Neural progenitor cell (in vitro differentiated cells): ENCODE measurements around the gene FMC1. TPM values are rescaled to one million over a fixed set of nuclear protein-coding genes. Genes with fewer than 3 reads are reported as not detected.
"Not testable (repeated sequence)": the region's sequence is repeated elsewhere in the genome, so short reads cannot be mapped to it uniquely, and the experiment has no call there.

Experiments used
- DNase-seq: peaks from one replicate; pipeline ENCODE4 v3.0.0-alpha.2; 2016; ENCODE audit warnings: low spot score
- H2AFZ ChIP-seq: fragments of 200-600 bp; sonication (generic); replicated peaks from 2 replicates; pipeline ENCODE4 v1.6.1; 2016; ENCODE audit warnings: antibody characterized with exemption
- H3F3A ChIP-seq: fragments of 200-600 bp; sonication (generic); 2 replicates; pipeline ENCODE4 v1.6.1; 2016; ENCODE audit warnings: antibody characterized with exemption, low read depth
- H3K27ac ChIP-seq: fragments of 200-600 bp; sonication (generic); 2 replicates; pipeline ENCODE4 v1.5.1; 2016; ENCODE audit warnings: mild to moderate bottlenecking
- H3K27me3 ChIP-seq: fragments of 200-600 bp; sonication (generic); 2 replicates; pipeline ENCODE4 v1.6.1; 2016; ENCODE audit warnings: mild to moderate bottlenecking, moderate library complexity
- H3K36me3 ChIP-seq: fragments of 200-600 bp; sonication (generic); 2 replicates; pipeline ENCODE4 v1.5.1; 2016
- H3K4me1 ChIP-seq: fragments of 200-600 bp; sonication (generic); 2 replicates; pipeline ENCODE4 v1.6.1; 2016; ENCODE audit warnings: mixed run types
- H3K4me2 ChIP-seq: fragments of 200-600 bp; sonication (generic); 2 replicates; pipeline ENCODE4 v1.6.1; 2016
- H3K4me3 ChIP-seq: fragments of 200-600 bp; sonication (generic); 2 replicates; pipeline ENCODE4 v1.5.1; 2016
- H3K79me2 ChIP-seq: fragments of 200-600 bp; sonication (generic); 2 replicates; pipeline ENCODE4 v1.6.1; 2016; ENCODE audit warnings: low read depth
- H3K9ac ChIP-seq: fragments of 200-600 bp; sonication (generic); 2 replicates; pipeline ENCODE4 v1.6.1; 2016
- H3K9me3 ChIP-seq: fragments of 200-600 bp; sonication (generic); 2 replicates; pipeline ENCODE4 v1.5.1; 2016; ENCODE audit warnings: low read depth
- H4K20me1 ChIP-seq: fragments of 200-600 bp; sonication (generic); 2 replicates; pipeline ENCODE4 v1.6.1; 2016; ENCODE audit warnings: low read depth
- H3K27ac Mint-ChIP-seq: 3 replicates; pipeline ENCODE4 v1.8.0; 2021; ENCODE audit warnings: mixed read lengths
- H3K27me3 Mint-ChIP-seq: 2 replicates; pipeline ENCODE4 v1.8.0; 2022; ENCODE audit warnings: low read depth, mild to moderate bottlenecking, inconsistent platforms, moderate library complexity, mixed read lengths; ENCODE audit not compliant: insufficient read depth
- H3K36me3 Mint-ChIP-seq: 3 replicates; pipeline ENCODE4 v1.8.0; 2021; ENCODE audit warnings: mixed read lengths
- H3K4me1 Mint-ChIP-seq: 3 replicates; pipeline ENCODE4 v1.8.0; 2021; ENCODE audit warnings: mixed read lengths
- H3K4me3 Mint-ChIP-seq: 3 replicates; pipeline ENCODE4 v1.8.0; 2021; ENCODE audit warnings: mild to moderate bottlenecking, moderate library complexity, mixed read lengths
- H3K9me3 Mint-ChIP-seq: 3 replicates; pipeline ENCODE4 v1.8.0; 2020; ENCODE audit warnings: mixed read lengths
- EZH2 ChIP-seq: fragments of 200-600 bp; sonication (generic); IDR thresholded peaks from 2 replicates; pipeline ENCODE4 v1.6.1; 2017; ENCODE audit warnings: antibody characterized with exemption, mild to moderate bottlenecking, moderate library complexity
- EZH2phosphoT487 ChIP-seq: fragments of 200-600 bp; sonication (generic); IDR thresholded peaks from 2 replicates; pipeline ENCODE4 v1.6.1; 2017; ENCODE audit warnings: antibody characterized with exemption
- total RNA-seq: library from RNA; depleted of rRNA; stranded (reverse); fragments of >200 nt; gene quantifications from 2 replicates; pipeline ENCODE4 v1.2.3, GENCODE V29; 2015; ENCODE audit warnings: low replicate concordance
- TF ChIP-seq, protein P1 (sequence below): fragments of 200-600 bp; sonication (generic); IDR thresholded peaks from 2 replicates; pipeline ENCODE4 v1.5.1; 2017; ENCODE audit warnings: antibody characterized with exemption, mild to moderate bottlenecking

The FMC1 gene
- total RNA-seq, 1 donor from 2014 or later = 8.1 TPM

DNA sequence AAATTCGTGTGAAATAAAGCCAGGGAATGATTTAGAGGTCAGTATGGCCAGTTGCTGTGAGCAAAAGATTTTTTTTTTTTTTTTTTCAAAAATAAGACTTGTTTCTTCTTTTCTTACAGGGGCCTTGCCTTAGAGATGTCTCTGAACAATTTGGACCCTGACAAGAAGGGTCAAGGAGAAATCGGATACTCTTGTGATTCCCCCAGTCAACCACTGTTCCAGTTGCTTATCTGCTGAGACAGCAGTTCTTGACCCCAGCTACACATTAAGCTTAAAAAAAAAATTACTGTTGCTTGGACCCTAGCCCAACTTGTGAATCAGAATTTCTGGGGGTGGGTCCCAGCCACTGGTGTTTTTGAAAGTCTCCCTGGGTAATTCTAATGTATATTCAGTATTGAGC is 12.0 kb upstream of the FMC1 start:
- H3F3A ChIP-seq = no peaks in the 10 kb centered on the region
- TF ChIP-seq EZH2phosphoT487 (no peak), EZH2 (no peak)
- DNase-seq = no peak
- no peaks in the 10 kb centered on the region for H3K36me3 Mint-ChIP-seq
- no peaks in the 10 kb centered on the region for H3K27me3 ChIP-seq
- no peak overlapping the region for H3K27ac Mint-ChIP-seq
- no peaks in the 10 kb centered on the region for H3K4me1 Mint-ChIP-seq
- H3K4me2 ChIP-seq = no peak overlapping the region
- no peaks in the 10 kb centered on the region for H3K9me3 Mint-ChIP-seq
- no peaks in the 10 kb centered on the region for H3K36me3 ChIP-seq
- H3K4me3 ChIP-seq = no peak overlapping the region
- no peak overlapping the region for H3K9ac ChIP-seq
- no peak overlapping the region for H3K4me3 Mint-ChIP-seq
- no peaks in the 10 kb centered on the region for H3K4me1 ChIP-seq
- no peaks in the 10 kb centered on the region for H4K20me1 ChIP-seq
- H2AFZ ChIP-seq = no peak overlapping the region
- peaks cover 7% of the 10 kb centered on the region for H3K27me3 Mint-ChIP-seq
- no peak overlapping the region for H3K27ac ChIP-seq
- H3K9me3 ChIP-seq = no peaks in the 10 kb centered on the region
- no peaks in the 10 kb centered on the region for H3K79me2 ChIP-seq

DNA sequence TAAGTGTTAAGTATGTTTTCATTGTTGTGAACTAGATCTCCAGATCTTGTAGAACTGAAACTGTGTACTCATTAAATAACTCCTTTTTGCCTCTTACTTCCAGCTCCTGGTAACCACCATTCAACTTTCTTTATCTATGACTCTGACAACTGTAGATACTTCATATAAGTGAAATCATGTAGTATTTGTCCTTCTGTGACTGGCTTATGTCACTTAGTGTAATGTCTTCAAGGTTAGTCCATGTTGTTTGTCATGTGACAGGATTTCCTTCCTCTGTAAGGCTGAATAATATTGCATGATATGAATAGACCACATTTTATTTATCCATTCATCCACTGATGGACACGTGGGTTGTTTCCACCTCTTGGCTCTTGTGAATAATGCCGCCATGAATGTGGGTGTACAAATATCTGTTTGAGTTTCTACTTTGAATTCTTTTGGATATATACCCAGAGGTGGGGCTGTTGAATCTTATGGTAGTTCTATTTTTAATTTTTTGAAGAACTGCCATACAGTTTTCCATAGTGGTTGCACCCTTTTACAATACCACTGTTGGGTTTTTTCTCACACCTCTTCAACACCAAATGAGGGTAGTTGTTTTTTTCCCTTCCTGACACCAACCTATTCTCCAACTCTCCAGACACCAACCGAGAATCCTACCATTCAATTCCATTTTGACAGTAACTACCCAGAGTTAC is 10.7 kb upstream of the FMC1 start:
- H3K4me3 ChIP-seq = no peak overlapping the region
- Mint-ChIP-seq H3K27ac (no peak overlapping the region), H3K9me3 (no peaks in the 10 kb centered on the region), H3K36me3 (no peaks in the 10 kb centered on the region), H3K4me3 (no peak overlapping the region), H3K4me1 (no peaks in the 10 kb centered on the region), H3K27me3 (peaks cover 7% of the 10 kb centered on the region)
- no peak overlapping the region for H3K27ac ChIP-seq
- H4K20me1 ChIP-seq = no peaks in the 10 kb centered on the region
- no peaks in the 10 kb centered on the region for H3K79me2 ChIP-seq
- no peak overlapping the region for H2AFZ ChIP-seq
- H3K9me3 ChIP-seq = no peaks in the 10 kb centered on the region
- DNase-seq = no peak
- H3K36me3 ChIP-seq = no peaks in the 10 kb centered on the region
- no peak for TF ChIP-seq EZH2phosphoT487
- TF ChIP-seq, protein P1, sequence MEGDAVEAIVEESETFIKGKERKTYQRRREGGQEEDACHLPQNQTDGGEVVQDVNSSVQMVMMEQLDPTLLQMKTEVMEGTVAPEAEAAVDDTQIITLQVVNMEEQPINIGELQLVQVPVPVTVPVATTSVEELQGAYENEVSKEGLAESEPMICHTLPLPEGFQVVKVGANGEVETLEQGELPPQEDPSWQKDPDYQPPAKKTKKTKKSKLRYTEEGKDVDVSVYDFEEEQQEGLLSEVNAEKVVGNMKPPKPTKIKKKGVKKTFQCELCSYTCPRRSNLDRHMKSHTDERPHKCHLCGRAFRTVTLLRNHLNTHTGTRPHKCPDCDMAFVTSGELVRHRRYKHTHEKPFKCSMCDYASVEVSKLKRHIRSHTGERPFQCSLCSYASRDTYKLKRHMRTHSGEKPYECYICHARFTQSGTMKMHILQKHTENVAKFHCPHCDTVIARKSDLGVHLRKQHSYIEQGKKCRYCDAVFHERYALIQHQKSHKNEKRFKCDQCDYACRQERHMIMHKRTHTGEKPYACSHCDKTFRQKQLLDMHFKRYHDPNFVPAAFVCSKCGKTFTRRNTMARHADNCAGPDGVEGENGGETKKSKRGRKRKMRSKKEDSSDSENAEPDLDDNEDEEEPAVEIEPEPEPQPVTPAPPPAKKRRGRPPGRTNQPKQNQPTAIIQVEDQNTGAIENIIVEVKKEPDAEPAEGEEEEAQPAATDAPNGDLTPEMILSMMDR = no peak
- no peak for TF ChIP-seq EZH2
- no peak overlapping the region for H3K9ac ChIP-seq
- H3K27me3 ChIP-seq = no peaks in the 10 kb centered on the region
- H3K4me2 ChIP-seq = no peak overlapping the region
- no peaks in the 10 kb centered on the region for H3F3A ChIP-seq
- no peaks in the 10 kb centered on the region for H3K4me1 ChIP-seq

DNA sequence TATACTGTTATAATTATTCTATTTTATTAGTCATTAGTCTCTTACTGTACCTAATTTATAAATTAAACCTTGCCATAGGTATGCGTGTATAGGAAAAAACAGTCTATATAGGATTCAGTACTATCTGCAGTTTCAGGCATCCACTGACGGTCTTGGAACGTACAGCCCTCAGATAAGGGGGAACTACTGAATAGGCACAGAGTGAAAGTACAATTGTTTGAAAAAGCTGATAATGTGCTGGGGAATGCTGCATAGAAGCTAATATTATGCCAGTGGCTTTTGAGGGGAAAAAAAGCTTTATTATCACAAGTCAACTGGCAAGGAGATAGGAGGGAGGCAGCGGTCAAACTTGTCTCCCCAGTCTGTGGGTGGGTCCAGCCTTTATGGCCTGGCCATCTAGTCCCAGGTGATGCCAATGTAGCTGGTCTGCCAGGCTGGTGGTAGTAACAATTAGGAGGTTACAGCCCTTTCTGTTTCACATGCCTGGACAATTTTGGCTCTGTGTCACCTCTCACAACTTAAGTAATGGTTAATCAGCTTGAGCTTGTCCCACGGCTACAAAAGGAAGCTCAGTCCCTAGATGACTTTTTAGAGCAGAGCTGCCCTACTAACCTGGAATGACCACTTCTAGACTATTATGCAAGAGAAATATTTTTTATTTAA is 8.3 kb upstream of the FMC1 start:
- Mint-ChIP-seq H3K4me1 (no peaks in the 10 kb centered on the region), H3K9me3 (no peaks in the 10 kb centered on the region), H3K4me3 (no peak overlapping the region), H3K36me3 (no peaks in the 10 kb centered on the region), H3K27me3 (peaks cover 7% of the 10 kb centered on the region), H3K27ac (no peak overlapping the region)
- Histone ChIP-seq H3K9me3 (no peaks in the 10 kb centered on the region), H3K36me3 (no peaks in the 10 kb centered on the region), H3F3A (no peaks in the 10 kb centered on the region), H2AFZ (no peak overlapping the region), H3K4me3 (no peak overlapping the region), H3K4me2 (no peak overlapping the region), H3K79me2 (no peaks in the 10 kb centered on the region), H3K27ac (no peak overlapping the region), H3K9ac (no peak overlapping the region), H4K20me1 (no peaks in the 10 kb centered on the region), H3K4me1 (no peaks in the 10 kb centered on the region), H3K27me3 (no peaks in the 10 kb centered on the region)
- TF ChIP-seq, protein P1 = no peak
- TF ChIP-seq EZH2 (no peak), EZH2phosphoT487 (no peak)
- DNase-seq = no peak

DNA sequence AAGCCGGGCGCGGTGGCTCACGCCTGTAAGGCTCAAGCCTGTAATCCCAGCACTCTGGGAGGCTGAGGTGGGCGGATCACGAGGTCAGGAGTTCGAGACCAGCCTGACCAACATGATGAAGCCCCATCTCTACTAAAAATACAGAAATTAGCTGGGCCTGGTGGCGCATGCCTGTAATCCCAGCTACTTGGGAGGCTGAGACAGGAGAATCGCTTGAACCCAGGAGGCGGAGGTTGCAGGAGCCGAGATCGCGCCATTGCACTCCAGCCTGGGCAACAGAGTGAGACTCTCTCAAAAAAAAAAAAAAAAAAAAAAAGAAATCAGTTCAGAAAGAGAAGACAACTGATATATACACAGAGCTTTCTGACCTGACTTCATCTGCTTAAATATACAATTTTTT is 7.7 kb upstream of the FMC1 start:
- not testable (repeated sequence) for H3K36me3 Mint-ChIP-seq, H3K9me3 ChIP-seq, H3K4me2 ChIP-seq, H3K9me3 Mint-ChIP-seq, DNase-seq, H3K27ac Mint-ChIP-seq, H3K4me3 ChIP-seq, H3K9ac ChIP-seq, H3F3A ChIP-seq, H3K4me1 ChIP-seq, H3K27me3 ChIP-seq, H4K20me1 ChIP-seq, H3K79me2 ChIP-seq, H3K36me3 ChIP-seq, H3K4me3 Mint-ChIP-seq, H2AFZ ChIP-seq, H3K27me3 Mint-ChIP-seq, H3K4me1 Mint-ChIP-seq, H3K27ac ChIP-seq
